AG04449 (cell line): ENCODE results near the gene TRPC5OS.

ENCODE experiments used
- CTCF ChIA-PET: fragments of 350-600 bp; formaldehyde crosslinking; extraction: SDS; loops from one replicate; lab custom pipeline; 2021; ENCODE audit warnings: antibody characterized with exemption; lab: Yijun Ruan, JAX
- POLR2A ChIA-PET: fragments of 400-600, 350-600 bp; formaldehyde crosslinking; extraction: SDS; loops from one replicate; lab custom pipeline; 2020; ENCODE audit warnings: antibody characterized with exemption, inconsistent platforms; lab: Yijun Ruan, JAX
- DNase-seq: peaks from one replicate; pipeline ENCODE4 v3.0.0-alpha.2; 2010; ENCODE audit warnings: low read depth, low spot score
- H3K4me3 ChIP-seq: 2 replicates; pipeline ENCODE4 v1.5.1; 2011; ENCODE audit warnings: low read depth, mild to moderate bottlenecking, control low read depth, low read length
- CTCF ChIP-seq: IDR thresholded peaks from one replicate; pipeline ENCODE4 v1.5.1; 2011; ENCODE audit warnings: mild to moderate bottlenecking, moderate library complexity, low read length, control low read depth, inconsistent platforms; ENCODE audit not compliant: insufficient read depth; ENCODE audit errors: missing control alignments

TRPC5OS gene

GRCh38 chrX:111848541-111848940 lies 27.4 kb upstream of the TRPC5OS start:
- ChIA-PET POLR2A (no interaction called here), CTCF (no interaction called here)
- DNase-seq: no peak
- TF ChIP-seq CTCF: no peak
- H3K4me3 ChIP-seq: no peak overlapping the region

- POLR2A ChIA-PET: no interaction called here
- CTCF ChIA-PET: no interaction called here
- H3K4me3 ChIP-seq: no peak overlapping the region
- DNase-seq: no peak
- no peak for TF ChIP-seq CTCF
These were observed 25.0 kb upstream of the TRPC5OS start for GRCh38 chrX:111850975-111851374.

- no peak for TF ChIP-seq CTCF
- no peak overlapping the region for H3K4me3 ChIP-seq
- CTCF ChIA-PET: interaction anchor here (2.0 kb wide), 1 partner anchor 14 kb away, joined by 7 read pairs; no protein-coding TSS in a partner anchor
- no peak for DNase-seq
- POLR2A ChIA-PET: no interaction called here
These were observed 21.2 kb upstream of the TRPC5OS start for GRCh38 chrX:111854556-111855490.

- no peak overlapping the region for H3K4me3 ChIP-seq
- POLR2A ChIA-PET: no interaction called here
- no peak for DNase-seq
- CTCF ChIA-PET: no interaction called here
- TF ChIP-seq CTCF: no peak
These were observed 18.4 kb upstream of the TRPC5OS start for GRCh38 chrX:111857534-111858060.

- TF ChIP-seq CTCF: no peak
- no peak overlapping the region for H3K4me3 ChIP-seq
- no peak for DNase-seq
- ChIA-PET POLR2A (no interaction called here), CTCF (no interaction called here)
These were observed 14.4 kb upstream of the TRPC5OS start for GRCh38 chrX:111861605-111862004.

- TF ChIP-seq CTCF: no peak
- POLR2A ChIA-PET: no interaction called here
- CTCF ChIA-PET: interaction anchor here (5.6 kb wide), 1 partner anchor 774 kb away, joined by 36 read pairs; no protein-coding TSS in a partner anchor
- DNase-seq: no peak
- no peak overlapping the region for H3K4me3 ChIP-seq
These were observed 8.7 kb upstream of the TRPC5OS start for GRCh38 chrX:111867236-111867635.
